CD4-positive, alpha-beta T cell treated with Interleukin-4 for 4 hours (primary cell): ENCODE results near the gene SLC30A7.

Experiments used
- DNase-seq: peaks from one replicate; pipeline ENCODE4 v3.0.0-alpha.2; 2020

Gene SLC30A7

GRCh38 chr1:101029184-101029583 is 133.3 kb downstream of the SLC30A7 start:
- DNase-seq, result no peak

- DNase-seq, result no peak
Measured at GRCh38 chr1:101030881-101031280, 135.0 kb downstream of the SLC30A7 start.
